Endometrial microvascular endothelial cells (primary cell): ENCODE data around the gene LRFN2. TPM values are rescaled to one million over a fixed set of nuclear protein-coding genes. Genes with fewer than 3 reads are reported as not detected.

Experiments
- in situ Hi-C: cut with HindIII; loops from 2 replicates; pipeline ENCODE4 v1.10.0; 2017; ENCODE audit warnings: low sequenced_read_pairs, low pct_unique_long_range_greater_than_20kb; ENCODE audit errors: inconsistent ontology term
- total RNA-seq: library from RNA; depleted of rRNA; stranded (reverse); fragments of >200 nt; gene quantifications from one replicate; pipeline ENCODE4 v1.2.3, GENCODE V29; 2015; ENCODE audit errors: inconsistent ontology term

LRFN2 gene
- total RNA-seq, 1 donor from 2014 or later = not detected

- in situ Hi-C loops = no loop called here
These were observed 95.0 kb downstream of the LRFN2 start for GRCh38 chr6:40492187-40492586.

- in situ Hi-C loops = no loop called here
These were observed 96.7 kb downstream of the LRFN2 start for GRCh38 chr6:40490508-40490907.

- in situ Hi-C loops = no loop called here
These were observed 97.4 kb downstream of the LRFN2 start for GRCh38 chr6:40489798-40490197.

GRCh38 chr6:40486576-40486975 is 100.6 kb downstream of the LRFN2 start:
- in situ Hi-C loops = no loop called here

GRCh38 chr6:40485795-40486194 is 101.4 kb downstream of the LRFN2 start:
- in situ Hi-C loops = no loop called here

- in situ Hi-C loops = no loop called here
These were observed 101.9 kb downstream of the LRFN2 start for GRCh38 chr6:40485300-40485699.

GRCh38 chr6:40484066-40484465 is 103.1 kb downstream of the LRFN2 start:
- in situ Hi-C loops = no loop called here

- in situ Hi-C loops = no loop called here
These were observed 104.6 kb downstream of the LRFN2 start for GRCh38 chr6:40482532-40482931.

GRCh38 chr6:40480678-40481077 is 106.5 kb downstream of the LRFN2 start:
- in situ Hi-C loops = no loop called here

GRCh38 chr6:40479706-40480105 is 107.5 kb downstream of the LRFN2 start:
- in situ Hi-C loops = no loop called here

GRCh38 chr6:40477246-40478126 is 109.7 kb downstream of the LRFN2 start:
- in situ Hi-C loops = no loop called here

GRCh38 chr6:40476673-40477072 is 110.5 kb downstream of the LRFN2 start:
- in situ Hi-C loops = no loop called here

GRCh38 chr6:40474937-40475336 is 112.2 kb downstream of the LRFN2 start:
- in situ Hi-C loops = no loop called here

GRCh38 chr6:40473026-40473425 is 114.1 kb downstream of the LRFN2 start:
- in situ Hi-C loops = no loop called here

- in situ Hi-C loops = no loop called here
These were observed 114.8 kb downstream of the LRFN2 start for GRCh38 chr6:40472353-40472752.

GRCh38 chr6:40471243-40471642 is 115.9 kb downstream of the LRFN2 start:
- in situ Hi-C loops = no loop called here

GRCh38 chr6:40469323-40469722 is 117.8 kb downstream of the LRFN2 start:
- in situ Hi-C loops = no loop called here

GRCh38 chr6:40466986-40467539 is 120.1 kb downstream of the LRFN2 start:
- in situ Hi-C loops = no loop called here

GRCh38 chr6:40461643-40462042 is 125.5 kb downstream of the LRFN2 start:
- in situ Hi-C loops = no loop called here

- in situ Hi-C loops = no loop called here
These were observed 126.8 kb downstream of the LRFN2 start for GRCh38 chr6:40460380-40460779.
